HEK293 (cell line): ENCODE data around the gene ZNF23.

ENCODE experiments used
- TF ChIP-seq, protein P1 (sequence below): fragments of 450-650 bp; formaldehyde crosslinking; IDR thresholded peaks from 2 replicates; pipeline ENCODE4 v1.5.1; 2016; ENCODE audit warnings: missing biosample characterization, missing genetic modification characterization
- TF ChIP-seq, protein P2 (sequence below): fragments of 450-650 bp; formaldehyde crosslinking; IDR thresholded peaks from 2 replicates; pipeline ENCODE4 v1.5.1; 2016; ENCODE audit warnings: missing biosample characterization, missing genetic modification characterization

- TF ChIP-seq, protein P1, sequence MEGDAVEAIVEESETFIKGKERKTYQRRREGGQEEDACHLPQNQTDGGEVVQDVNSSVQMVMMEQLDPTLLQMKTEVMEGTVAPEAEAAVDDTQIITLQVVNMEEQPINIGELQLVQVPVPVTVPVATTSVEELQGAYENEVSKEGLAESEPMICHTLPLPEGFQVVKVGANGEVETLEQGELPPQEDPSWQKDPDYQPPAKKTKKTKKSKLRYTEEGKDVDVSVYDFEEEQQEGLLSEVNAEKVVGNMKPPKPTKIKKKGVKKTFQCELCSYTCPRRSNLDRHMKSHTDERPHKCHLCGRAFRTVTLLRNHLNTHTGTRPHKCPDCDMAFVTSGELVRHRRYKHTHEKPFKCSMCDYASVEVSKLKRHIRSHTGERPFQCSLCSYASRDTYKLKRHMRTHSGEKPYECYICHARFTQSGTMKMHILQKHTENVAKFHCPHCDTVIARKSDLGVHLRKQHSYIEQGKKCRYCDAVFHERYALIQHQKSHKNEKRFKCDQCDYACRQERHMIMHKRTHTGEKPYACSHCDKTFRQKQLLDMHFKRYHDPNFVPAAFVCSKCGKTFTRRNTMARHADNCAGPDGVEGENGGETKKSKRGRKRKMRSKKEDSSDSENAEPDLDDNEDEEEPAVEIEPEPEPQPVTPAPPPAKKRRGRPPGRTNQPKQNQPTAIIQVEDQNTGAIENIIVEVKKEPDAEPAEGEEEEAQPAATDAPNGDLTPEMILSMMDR: no peak
- TF ChIP-seq, protein P2, sequence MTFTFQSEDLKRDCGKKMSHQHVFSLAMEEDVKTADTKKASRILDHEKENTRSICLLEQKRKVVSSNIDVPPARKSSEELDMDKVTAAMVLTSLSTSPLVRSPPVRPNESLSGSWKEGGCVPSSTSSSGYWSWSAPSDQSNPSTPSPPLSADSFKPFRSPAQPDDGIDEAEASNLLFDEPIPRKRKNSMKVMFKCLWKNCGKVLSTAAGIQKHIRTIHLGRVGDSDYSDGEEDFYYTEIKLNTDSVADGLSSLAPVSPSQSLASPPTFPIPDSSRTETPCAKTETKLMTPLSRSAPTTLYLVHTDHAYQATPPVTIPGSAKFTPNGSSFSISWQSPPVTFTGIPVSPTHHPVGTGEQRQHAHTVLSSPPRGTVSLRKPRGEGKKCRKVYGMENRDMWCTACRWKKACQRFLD (tag by site-specific recombination): no peak
These were observed 55.7 kb downstream of the ZNF23 start for GRCh38 chr16:71406316-71406715.
